NCI-H526 treated with DMSO at 0.1 percent for 48 hours (cell line): ENCODE data around the gene SH2D6.
A peak's percentile ranks its signal among the peaks of the same experiment; 100 is the strongest.
"Not testable (repeated sequence)": the region's sequence is repeated elsewhere in the genome, so short reads cannot be mapped to it uniquely, and the experiment has no call there.

Experiments used
- DNase-seq: peaks from one replicate; lab custom pipeline; 2025; lab: John Stamatoyannopoulos, UW

SH2D6 gene

DNA sequence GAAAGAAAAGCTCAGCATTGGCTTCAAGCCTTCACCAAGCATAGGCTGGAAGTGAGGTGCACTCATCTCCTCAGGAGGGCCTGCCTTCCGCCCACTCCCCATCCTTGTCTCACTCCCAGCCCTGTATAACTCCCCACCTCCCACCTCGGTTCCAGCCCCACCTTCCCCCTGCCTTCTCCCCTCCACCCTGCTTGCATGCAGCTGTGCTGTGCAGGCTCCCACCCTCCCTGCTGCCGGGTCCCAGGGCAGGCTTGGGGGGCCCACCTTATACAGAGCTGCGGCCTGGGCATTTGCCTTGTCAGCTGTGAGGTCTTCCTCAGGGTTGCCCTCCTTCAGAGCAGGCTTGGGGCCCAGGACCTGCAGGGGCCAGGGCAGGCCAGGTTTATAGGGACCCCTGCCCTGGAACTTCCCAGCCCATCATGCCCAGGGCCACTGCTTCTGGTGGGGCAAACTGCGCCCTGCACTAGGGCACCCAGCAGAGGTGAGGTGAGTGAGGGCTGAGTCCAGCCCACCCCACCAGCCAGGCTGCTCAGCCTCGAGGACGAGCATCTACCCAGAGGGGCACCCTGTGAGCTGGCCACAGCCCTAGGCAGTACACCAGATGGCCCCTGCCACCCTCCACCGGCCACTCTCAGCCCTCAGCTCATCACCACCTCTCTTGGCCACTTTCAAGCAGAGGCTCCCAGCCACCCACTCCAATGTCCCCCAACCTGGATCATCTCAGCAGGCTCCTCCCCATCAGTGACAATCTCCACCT is 19.9 kb upstream of the SH2D6 start:
- no peak for DNase-seq

DNA sequence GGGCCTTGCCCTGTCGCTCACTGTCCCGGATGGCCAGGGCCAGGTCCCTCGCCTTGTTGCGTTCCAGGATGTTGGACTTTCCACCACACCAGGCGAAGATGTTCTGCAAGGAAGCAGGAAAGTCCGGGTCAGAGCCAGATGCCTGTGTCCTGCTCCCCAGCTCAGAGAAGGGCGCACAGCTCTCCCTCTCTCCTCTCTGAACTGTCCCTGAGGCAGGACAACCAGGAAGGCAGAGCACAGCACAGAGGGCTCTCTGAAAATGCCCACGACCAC is 19.4 kb upstream of the SH2D6 start:
- no peak for DNase-seq

DNA sequence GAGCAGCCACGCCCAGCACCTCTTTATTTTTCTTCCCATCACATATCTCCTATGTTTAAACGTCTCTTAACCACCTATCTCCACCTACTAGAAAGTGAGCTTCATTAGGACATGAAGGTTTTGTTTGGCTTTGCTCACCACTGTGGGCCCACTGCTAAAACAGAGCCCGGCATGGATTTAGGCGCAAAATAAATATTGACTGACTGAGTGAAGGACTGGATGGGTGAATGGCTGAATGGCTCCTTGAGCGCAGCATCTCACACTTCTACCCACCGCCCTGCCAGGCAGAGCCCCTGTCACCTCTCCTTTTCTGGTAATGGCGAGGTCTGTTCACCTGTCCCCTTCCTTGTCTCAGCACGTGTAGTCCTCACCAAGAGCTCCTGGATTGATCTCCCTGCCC is 18.5 kb upstream of the SH2D6 start:
- no peak for DNase-seq

DNA sequence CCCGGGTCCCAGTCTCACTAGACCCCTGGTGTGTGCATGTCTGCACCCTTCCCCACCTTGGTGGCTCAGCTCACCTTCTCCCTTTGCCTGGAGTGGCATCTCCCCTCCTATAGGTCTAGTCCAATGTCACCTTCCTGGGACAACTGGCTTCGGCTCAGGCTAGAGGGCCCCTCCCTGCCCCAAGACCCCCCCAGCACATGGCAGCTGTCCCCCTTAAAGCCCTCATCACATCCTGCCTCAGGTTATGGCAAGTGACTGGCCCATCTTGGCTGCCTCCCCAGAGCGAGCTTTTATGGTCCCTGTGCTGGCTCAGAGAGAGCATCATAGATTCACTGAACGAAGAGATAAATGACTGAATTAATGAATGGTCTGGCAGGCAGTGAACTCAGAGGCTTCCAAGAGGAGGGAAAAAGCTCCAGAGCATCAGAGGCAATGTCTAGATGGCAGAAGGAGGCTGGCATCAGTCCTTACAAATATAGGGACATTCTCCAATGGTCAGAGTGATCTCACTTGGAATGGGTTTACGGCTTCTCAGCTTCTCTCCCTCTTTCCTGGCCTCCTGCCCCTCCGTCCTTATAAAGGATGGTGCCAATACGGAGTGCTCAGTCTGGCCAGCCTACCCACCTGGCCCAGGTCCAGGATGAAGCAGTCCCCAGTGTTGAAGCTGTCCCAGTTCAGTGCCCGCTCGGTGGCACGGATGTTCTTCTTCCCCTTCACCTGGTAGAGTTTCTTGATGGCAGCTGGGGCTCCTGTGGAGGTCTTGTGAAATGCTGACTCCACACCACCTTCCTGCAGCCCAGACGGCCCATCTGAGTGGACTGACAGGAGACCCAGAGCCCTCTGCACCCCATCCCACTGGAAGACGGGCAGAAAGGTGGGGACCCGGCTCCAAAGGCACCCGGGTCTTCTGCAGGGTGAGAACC is 17.7 kb upstream of the SH2D6 start:
- DNase-seq: no peak

DNA sequence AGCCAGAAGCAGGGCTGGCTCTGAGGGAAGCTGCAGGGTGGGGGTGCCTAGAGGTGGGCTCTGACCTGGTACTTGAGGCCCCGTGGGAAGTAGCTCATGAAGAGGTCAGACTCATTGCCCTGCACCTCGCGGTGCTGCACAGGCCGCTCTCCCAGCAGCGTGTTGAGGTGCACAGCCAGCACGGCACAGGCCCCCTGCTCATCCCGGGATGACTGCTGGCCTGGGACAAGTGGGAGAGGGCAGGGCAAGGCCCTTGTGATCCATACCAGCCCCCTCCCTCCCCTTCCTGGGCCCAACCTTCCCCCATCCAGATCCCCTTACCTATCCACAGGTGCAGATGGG is 17.1 kb upstream of the SH2D6 start:
- no peak for DNase-seq

DNA sequence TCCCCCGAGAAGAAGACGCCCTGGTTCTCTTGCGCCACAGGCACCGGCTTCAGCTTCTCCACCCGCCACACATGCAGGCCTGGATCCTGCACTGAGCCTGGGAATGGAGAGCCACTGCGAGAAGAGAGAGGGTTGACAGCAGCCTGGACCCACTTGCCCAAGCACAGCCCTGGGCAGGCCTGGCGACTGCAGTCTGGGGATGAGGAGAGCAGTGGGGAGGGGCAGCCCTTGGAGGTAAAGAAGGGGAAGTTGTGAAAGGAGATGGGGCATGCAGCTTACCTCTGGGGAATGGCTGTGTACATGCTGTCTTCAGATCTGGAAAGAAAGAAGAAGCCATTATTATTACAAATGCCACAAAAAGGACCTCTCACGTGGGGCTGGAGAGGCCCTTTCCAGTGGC is 16.7 kb upstream of the SH2D6 start:
- DNase-seq: no peak

DNA sequence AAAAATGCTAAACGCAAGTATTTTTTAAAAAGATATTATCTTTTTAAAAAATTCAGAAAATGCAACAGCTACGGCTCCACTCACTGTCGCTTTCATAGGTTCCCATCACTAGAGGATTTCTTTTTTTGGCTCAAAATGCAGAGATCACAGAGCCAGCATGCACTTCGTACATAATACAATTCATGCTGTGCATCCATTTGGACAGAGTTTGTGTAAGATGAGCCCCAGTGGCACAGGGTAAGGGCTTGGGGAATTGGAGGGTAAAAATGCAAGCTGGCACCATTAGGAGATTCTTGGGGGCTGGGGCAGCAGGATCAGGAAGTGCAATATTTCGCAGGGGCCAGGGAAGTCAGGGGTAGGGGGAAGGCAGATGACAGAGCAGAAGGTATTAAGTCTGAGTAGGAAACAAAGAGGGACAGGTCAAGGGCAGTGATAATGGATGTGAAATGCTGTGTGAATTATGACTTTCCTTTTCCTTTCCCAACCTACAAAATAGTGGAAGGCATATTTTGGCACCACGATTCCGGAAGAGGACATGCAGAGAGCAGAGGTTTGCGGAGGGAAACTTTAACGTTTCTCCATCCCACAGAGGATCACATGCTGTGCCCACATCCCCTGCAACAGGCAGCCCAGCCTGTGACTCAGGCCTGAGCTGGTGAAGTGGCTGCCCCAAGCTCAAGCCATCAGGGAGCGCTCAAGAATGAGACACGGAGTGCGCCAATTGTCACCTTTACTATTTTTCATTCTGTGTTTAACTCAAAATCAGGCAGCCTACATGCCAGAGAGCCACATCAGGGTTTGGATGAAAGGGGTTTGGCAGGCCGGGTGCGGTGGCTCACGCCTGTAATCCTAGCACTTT is 13.1 kb upstream of the SH2D6 start:
- no peak for DNase-seq

DNA sequence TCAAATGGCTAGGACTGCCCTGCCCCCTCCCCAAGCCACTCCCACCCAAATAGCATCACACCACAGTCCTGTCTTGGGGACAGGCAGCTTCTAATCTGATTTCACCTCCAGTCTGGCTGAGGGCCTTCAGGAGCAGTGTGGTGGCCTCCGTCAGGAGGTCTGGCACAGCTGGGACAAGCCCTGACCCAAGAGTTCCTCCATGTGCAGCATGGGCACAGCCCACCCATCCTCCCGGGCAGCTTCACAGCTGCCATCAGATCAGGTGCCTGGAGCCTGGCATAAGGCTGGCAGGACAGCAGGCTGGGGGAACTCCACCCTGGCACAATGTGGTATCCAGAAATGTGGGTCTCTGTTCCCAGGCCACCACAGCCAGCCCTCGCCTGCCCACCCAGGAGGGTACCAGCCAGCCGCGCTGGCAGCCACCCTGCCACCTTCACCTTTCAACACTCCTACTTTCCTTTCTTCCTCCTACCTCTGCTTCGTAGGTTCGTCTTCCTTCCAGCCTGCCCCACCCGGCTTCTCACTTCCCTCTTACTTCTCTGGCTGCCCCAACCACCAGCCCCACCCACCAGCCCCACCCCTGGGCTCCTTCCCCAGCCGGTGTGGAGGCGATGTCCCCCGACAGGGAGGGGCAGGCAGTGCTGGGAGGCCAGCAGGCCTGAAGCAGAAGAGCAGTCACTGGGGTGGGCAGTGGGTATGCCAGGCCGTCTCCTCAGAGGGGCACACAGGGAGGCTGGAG is 8.5 kb upstream of the SH2D6 start, which contains the start of gene CAPG:
Gene CAPG, minus strand, starts transcription at position 522 of the 739 bp plus-strand sequence. CDS start 8,221 bp downstream, outside the sequence.
- DNase-seq: no peak

DNA sequence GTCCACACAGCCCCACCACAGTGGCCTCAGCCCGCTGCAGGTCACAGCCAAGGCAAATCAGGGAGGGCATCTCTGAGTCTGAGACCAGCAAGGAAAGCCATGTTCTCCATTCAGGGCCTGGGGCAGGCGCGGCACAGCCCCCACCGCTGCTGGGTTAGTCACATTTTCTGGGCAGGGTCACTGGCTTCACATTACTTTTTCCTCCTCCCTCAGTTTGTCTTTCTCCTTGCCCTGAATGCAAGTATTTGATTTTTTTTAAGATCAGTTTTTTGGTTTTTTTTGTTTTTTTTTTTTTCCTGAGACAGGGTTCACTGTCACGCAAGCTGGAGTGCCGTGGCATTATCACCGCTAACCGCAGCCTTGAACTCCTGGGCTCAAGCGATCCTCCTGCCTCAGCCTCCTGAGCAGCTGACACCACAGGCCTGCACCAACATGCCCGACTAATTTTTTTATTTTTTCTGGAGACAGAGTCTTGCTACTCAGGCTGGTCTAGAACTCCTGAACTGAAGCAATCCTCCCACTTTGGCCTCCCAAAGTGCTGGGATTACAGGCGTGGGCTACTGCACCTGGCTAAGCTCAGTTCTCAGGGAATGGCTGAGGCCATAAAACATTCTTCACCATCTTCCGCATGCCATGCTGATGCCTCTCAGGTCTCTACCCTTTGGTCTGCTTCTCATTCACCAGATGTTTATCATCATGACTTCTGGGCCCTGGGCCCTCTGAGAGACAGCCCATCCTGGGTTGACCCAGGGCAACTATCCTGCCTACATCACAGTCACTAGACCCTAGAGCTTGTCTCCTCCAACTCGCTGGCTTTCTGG is 7.7 kb upstream of the SH2D6 start:
- DNase-seq: no peak

DNA sequence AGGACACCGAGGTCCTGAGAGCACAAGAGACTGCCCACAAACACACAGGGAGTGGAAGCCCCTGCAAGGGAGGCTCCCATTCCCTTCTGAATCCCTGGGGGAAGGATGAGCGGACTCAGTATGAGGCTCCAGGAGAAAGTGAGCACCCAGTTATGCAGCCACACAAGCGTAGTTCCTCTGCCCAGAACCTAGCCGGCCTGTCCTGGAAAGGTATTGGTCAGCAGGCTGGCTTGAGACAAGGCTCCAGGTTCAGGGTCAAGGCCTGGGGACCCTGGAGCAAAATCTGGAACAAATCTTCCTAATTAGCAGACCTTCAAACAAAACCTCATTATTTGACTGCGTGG is 7.1 kb upstream of the SH2D6 start:
- no peak for DNase-seq

DNA sequence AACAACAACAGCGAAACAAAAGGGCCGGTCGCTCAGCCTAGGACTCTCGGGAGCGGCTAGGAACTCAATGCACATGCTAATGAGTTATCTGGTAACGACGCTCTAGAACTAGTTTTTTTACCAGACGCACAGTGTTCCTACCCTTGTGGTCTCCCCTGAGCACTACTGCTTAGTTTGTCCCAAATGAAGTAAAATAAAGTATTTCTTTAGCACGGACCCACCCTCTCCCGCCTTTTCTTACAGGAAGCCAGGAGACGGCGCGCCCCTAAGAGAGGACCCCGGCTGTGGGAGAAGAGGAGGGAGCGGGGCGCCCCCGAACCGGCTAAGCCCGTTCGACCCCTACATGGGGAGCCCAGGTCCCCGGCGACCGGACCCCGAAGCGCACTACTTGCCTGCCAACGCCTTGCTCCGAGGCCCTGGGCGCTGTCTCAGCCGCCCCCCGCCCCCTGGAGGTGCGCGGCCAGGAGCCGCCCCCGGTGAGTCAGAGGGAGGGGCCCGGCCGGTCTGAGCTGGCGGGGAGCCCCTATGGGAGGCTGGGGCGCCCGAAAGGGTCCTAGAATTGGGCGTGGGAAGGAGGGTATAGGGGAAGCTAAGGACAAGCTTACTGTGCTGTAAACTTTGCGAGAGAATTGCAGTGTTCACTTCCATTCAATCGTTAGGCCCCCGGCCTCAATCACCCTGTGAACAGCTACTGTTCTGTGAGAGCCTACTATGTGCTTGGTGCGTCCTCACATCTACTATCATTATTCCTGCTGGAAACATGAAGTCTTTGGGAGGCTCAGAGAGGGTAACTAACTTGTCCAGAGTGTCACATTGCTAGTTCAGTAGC is 4.7 kb upstream of the SH2D6 start:
- DNase-seq: no peak

DNA sequence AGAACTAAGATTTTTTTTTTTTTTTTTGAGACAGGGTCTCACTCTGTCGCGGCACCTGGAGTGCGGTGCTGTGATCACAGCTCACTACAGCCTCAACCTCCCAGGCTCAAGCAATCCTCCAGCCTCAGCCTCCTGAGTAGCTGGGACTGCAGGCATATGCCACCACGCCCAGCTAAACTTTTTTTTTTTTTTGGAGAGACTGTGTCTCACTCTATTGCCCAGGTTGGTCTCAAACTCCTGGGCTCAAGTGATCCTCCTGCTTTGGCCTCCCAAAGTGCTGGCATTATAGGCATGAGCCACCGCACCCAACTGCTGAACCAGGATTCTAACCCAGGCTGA is 4.1 kb upstream of the SH2D6 start:
- not testable (repeated sequence) for DNase-seq

DNA sequence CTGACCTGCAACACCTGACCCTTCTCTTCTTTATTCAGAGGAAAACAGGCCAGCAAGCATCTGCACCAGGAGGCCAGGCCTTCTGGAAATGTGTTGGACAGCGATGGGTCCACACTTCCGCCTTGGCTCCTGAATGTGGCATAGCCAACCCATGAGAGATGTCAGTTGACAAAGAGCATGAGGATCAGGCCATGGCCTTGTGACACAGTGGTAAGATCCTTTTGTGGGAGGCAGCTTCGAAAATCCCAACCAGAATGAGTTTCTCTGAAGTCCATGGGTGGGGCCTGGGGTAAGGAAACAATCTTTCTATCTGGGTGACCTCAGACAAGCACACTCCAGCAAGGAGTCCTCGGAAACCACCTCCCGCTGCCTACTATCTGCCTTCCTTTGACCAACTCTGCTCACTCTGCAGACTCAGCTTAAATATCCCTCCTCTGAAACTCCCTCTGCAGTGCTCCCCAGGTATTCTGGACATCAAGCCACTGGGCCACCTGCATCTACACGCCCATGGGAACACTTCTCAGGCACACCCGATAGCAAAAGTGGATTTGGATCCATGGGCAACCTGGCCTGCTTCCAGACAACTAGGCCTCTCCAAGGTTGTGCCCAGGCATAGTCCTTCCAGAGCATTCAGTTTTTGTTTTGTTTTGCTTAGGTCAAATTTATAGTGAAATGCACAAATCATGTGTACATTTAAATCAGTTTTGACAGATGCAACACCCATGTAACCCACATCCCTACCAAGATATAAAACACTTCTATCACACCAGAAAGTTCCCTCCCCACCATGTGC is 3.6 kb upstream of the SH2D6 start:
- DNase-seq: no peak

DNA sequence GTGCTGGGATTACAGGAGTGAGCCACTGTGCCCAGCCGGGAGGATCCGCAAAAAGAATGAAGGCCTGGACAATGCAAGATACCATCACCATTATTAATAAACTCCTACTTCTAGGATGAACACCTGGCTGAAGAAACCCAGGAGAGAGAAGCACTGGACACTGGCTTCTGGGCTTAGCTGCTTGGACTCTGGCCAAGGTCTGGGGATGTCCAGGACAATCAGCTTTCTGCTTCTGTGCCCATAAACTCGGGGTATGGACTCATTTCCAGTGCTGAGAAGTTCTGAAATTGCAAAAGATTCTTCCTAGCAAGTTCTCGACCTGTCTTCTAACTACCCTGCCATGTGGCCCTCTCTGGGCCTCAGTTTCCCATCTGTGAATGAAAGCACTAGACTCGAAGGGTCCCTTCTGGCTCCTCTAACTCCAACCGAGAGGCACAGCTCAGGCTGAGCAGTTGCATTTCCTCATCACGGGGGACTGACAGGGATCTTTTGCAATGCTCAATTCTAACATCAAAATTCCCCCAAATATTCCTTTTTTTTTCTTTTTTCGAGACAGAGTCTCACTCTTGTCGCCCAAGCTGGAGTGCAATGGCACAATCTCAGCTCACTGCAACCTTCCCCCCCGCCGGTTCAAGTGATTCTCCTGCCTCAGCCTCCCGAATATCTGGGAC is 2.4 kb upstream of the SH2D6 start:
- no peak for DNase-seq

DNA sequence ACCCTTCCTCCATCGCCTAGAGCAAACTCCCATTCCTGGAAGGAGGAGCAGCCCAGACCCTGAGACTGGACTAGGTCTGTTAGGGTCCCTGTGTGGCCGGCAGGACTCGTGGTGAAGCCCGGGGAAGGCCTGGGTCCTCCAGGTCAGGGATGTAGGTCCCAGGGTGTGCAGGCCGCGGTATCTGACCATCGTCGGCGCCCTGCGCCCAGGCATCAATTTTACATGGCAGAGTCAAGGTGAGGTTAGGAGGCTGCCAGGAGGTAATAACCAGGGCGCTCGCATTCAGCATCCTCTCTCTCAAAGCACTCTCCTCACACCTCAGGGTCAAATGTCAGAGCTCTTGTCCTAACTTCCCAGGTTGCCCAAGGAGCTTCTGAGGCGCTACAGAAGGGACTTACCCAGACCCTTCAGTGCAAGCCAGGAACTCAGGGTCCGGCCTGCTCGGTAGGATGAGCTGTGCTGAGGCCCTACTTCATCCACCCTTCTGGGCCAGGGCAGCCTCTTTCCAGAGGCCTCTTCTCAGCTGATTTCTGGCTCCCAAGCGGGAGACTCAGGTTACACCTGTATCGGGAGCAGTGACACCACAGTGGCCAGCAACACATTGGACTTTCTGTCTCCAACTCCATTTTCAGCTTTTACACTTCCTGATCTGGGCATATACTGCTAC is 628 bp downstream of the SH2D6 start:
- no peak for DNase-seq

DNA sequence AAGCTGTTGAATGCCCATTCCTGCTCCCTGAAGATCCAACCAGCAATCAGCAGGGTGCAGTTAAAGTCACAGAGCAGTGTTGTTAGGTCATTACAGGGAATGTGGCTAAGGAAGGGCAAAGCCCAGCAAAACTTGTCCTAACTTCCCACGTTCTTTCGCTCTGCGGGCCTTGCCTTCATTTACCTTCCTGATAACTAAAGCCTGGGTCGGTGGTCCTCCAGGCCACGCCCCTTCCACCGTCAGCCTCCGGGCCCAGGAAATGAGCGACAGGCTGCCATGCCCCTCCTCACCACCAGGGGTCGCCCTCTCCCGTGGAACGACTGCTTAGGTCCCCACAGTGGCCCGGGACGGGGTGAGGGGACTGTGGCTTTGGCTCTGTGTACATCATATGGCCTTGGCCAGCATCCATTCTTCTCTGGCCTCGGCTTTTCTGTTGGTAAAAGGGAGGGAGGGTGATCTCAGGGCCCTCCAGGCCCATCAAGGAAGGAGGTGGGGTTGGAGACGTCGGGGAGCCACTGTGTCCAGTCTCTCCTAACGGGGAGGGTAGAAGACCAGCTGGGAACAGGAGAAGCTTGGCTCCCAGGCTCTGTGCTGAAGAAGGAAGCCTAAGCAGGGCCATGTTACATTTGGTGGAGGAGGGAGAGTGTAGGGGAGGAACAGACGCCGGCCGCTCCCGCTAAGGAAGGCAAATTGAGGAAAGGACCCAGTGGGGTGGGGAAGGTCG is 2.2 kb downstream of the SH2D6 start:
- peak; percentile 65 for DNase-seq

DNA sequence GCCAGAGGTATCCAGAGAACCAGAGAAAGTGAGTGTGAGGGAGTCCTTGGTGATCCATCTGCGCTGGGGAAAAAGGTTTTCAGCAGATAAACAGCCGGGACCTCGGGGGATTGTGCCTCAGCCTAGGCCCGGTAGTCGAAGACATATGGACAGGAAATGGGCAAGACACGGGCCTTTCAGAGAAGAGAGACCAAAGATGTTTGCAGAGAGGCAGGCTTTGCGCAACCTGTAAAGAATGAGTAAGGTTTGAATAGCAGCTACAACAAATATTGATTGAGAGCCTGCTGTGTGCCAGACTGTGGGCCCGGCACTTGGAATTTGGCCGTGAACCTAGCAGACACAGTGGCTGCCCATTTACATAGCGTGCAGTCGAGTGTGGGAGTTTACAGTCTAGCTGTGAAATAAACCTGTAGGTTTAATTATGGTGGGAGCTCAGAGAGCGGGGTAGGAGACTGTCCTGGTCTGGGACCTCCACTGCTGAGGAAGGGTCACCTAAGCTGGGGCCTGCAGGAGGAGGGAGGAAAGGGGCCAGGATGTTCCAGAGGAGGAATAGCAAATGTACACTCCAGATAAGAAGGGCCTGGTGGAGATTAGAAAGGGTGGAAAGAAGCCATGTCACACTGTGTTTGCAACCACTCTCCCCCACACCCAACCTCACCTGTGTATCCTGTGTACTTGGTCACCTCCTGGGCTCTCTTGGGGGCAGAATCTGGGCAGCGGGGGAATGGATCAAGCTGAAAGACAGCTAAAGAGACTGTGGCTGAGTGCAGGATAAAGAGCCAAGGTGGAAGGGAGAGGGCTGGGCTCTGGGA is 3.0 kb downstream of the SH2D6 start:
- peak; percentile 44 for DNase-seq
